Thymus (tissue), 11 donors: Measurements from ENCODE around the gene TDRD9. TPM values are rescaled to one million over a fixed set of nuclear protein-coding genes. Genes with fewer than 3 reads are reported as not detected.

Experiments used
- DNase-seq, 9 donors: peaks; one replicate each; pipeline ENCODE4 v3.0.0-alpha.2; 2013; ENCODE audit warnings: low spot score in 9 of 9, low read depth in 6 of 9, missing footprints in 1 of 9
- H3K27ac ChIP-seq, 2 donors: one replicate each; pipeline ENCODE4 v1.5.1; 2013; ENCODE audit warnings: control low read depth in 1 of 2, low read depth in 1 of 2, low read length in 1 of 2, mild to moderate bottlenecking in 1 of 2, moderate library complexity in 1 of 2
- H3K27me3 ChIP-seq, 2 donors: one replicate each; pipeline ENCODE4 v1.5.1; 2013; ENCODE audit warnings: low read length in 1 of 2; ENCODE audit not compliant: control insufficient read depth in 2 of 2, insufficient read depth in 1 of 2
- H3K36me3 ChIP-seq, 2 donors: one replicate each; pipeline ENCODE4 v1.5.1; 2013; ENCODE audit warnings: low read length in 1 of 2, mild to moderate bottlenecking in 1 of 2, moderate library complexity in 1 of 2; ENCODE audit not compliant: control insufficient read depth in 2 of 2, insufficient read depth in 2 of 2
- H3K4me1 ChIP-seq, 2 donors: one replicate each; pipeline ENCODE4 v1.5.1; 2013; ENCODE audit warnings: low read length in 2 of 2; ENCODE audit not compliant: control insufficient read depth in 2 of 2, insufficient read depth in 2 of 2
- H3K4me3 ChIP-seq, 2 donors: one replicate each; pipeline ENCODE4 v1.5.1; 2013; ENCODE audit warnings: low read length in 2 of 2, control low read depth in 1 of 2, mild to moderate bottlenecking in 1 of 2
- H3K9me3 ChIP-seq, 2 donors: one replicate each; pipeline ENCODE4 v1.5.1; 2013; ENCODE audit warnings: low read length in 1 of 2, mild to moderate bottlenecking in 1 of 2; ENCODE audit not compliant: control insufficient read depth in 2 of 2, insufficient read depth in 1 of 2
- WGBS: extraction: QIAGEN DNeasy Blood & Tissue Kit; methylation state at CpG from one replicate; pipeline ENCODE4 v1.1.7; 2013; 5-methylcytosine and 5-hydroxymethylcytosine counted together
- polyA plus RNA-seq: library from polyadenylated mRNA; stranded (reverse); fragments of 200-250 nt; gene quantifications from one replicate; pipeline ENCODE4 v1.2.3, GENCODE V29; 2013
- total RNA-seq: library from RNA; stranded (reverse); fragments of 120-200 nt; gene quantifications from one replicate; pipeline ENCODE4 v1.2.4, GENCODE V29; 2013
- donor health status: healthy.

TDRD9 gene
- total and polyA plus RNA-seq, 2 donors = 0.76 to 3.8 TPM

DNA sequence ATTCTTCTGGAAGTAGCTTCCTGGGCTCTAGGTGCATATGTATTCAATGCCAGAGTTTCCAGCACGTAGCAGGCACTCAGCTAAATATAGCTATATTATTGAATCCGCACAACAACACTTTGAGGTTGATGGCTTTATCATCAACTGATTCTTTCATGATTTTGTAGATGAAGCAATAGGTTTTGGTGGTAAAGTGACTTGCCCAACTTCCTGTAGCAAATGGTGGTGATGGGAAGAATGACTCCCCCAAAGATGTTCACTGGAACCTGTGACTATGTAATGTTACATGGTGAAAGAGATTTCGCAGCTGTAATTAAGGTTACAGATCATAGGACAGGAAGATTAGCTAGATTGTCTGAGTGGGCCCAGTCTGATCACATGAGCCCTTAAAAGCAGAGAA is 3.2 kb downstream of the TDRD9 start:
- no peak overlapping the region for H3K27ac ChIP-seq
- no peaks in the 10 kb centered on the region for H3K9me3 ChIP-seq
- WGBS = 91% methylated on average over 3 of the region's 3 CpGs
- DNase-seq = no peak
- H3K4me3 ChIP-seq = no peak overlapping the region
- no peaks in the 10 kb centered on the region for H3K36me3 ChIP-seq
- H3K27me3 ChIP-seq = no peaks in the 10 kb centered on the region
- no peaks in the 10 kb centered on the region for H3K4me1 ChIP-seq

DNA sequence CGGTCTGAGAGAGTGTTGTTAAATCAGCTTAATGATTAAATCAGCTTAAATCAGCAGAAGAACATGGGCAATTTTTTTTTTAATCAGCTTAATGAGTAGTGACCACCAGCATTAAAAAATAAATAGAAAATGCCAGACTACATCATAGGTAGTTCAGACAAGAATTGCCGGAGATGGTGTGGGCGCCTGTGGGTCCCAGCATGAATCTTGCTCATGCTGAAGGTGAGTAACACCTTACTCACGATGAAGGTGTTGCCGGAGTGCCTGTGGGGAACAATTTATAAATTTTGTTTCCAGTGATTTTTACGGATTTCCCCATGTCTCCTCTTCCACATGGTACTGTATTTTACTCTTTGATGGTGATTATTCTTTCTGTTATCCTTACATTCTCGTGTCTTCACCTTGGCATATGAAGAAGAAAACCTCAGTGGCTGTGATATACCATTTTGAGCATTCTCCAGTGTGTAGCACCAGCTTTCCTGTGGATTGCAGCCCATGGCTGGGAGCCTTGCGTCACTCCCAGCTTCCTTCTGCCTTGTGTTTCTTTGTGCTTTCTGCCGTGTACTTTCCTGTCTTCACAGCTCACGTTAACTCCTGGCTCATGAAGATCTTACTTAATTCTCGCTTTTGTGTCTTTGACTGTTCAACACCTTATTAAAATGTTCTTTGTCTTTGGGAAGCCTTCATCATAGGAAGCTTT is 4.7 kb downstream of the TDRD9 start:
- Histone ChIP-seq H3K27me3 (peaks cover 0 to 2% of the 10 kb centered on the region in 2 donors), H3K36me3 (no peaks in the 10 kb centered on the region), H3K27ac (no peak overlapping the region), H3K4me1 (no peaks in the 10 kb centered on the region), H3K4me3 (no peak overlapping the region), H3K9me3 (no peaks in the 10 kb centered on the region)
- DNase-seq = no peak
- 91% methylated on average over 11 of the region's 11 CpGs for WGBS

- WGBS = 86% methylated on average over 2 of the region's 2 CpGs
- H3K36me3 ChIP-seq = no peaks in the 10 kb centered on the region
Observed at GRCh38 chr14:103935102-103935501, 6.8 kb downstream of the TDRD9 start.

DNA sequence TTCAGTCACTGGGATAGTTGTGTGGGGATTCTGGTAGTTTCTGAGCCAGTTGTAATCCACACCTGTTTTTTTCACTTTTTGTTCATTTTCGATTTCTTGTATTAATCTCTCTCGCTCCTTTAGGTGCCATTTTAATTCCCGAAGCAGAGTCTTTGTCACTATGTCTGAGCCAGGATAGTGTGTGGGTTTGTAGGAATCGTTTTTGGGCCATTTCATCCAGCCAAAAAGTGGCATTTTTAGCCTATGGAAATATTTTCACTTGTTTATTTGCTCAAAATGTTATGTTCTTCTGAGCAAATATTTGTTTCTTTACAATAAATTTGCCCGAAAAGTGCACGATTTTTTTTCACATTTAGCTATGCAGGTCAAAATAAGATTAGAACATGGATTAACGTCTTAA is 13.2 kb downstream of the TDRD9 start:
- WGBS = 89% methylated on average over 7 of the region's 7 CpGs
- H3K27ac ChIP-seq = no peak overlapping the region
- peaks cover 0 to 4% of the 10 kb centered on the region in 2 donors for H3K27me3 ChIP-seq

More at GRCh38 chr14:103935102-103935501, 6.8 kb downstream of the TDRD9 start:
- no peak for DNase-seq
- Histone ChIP-seq H3K27me3 (peaks cover 0 to 2% of the 10 kb centered on the region in 2 donors), H3K9me3 (no peaks in the 10 kb centered on the region), H3K27ac (no peak overlapping the region), H3K4me1 (no peaks in the 10 kb centered on the region), H3K4me3 (no peak overlapping the region)

DNA sequence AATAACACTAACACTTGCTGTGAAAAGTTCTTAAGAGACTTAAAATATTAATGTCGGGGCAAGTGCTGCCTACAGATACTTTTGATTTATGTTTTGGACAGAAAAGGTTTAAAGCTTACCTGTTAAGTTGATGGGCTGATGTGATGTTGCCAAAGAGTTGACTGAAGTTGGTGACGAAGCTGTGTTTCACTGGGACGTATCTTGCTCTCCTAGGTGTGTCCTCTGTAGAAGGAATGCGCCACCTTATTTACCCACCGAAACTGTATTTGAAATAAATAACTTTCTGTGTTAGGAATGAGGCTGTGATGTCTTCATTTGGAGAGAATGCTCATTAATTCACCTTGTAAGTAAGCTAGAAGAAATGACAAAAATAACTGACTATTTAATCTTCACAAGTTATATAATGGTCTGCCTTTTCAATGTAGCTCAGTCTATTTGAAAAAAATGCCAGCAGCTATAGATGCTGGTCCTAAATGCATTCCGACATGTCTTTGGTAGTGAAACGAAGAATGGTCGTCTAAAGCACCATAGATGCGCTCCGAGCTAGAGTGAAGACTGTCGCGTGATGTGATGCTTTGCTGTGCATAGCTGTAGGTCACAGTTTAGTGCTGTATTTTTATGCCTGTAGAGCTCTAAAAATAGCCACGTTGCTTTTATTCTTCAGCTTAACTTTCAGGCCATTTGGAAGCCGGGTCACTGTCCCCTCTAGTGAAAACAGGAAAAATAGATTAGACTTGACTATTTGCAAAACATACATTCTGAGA is 13.9 kb downstream of the TDRD9 start, which contains the start of gene RD3L:
TSS of gene RD3L (minus strand) at position 557 of the 764 bp plus-strand sequence. CDS start 834 bp downstream, outside the sequence.
- 94% methylated on average over 14 of the region's 14 CpGs for WGBS
- Histone ChIP-seq H3K27me3 (peaks cover 0 to 2% of the 10 kb centered on the region in 2 donors), H3K4me1 (no peaks in the 10 kb centered on the region), H3K36me3 (no peaks in the 10 kb centered on the region), H3K4me3 (no peak within 1 kb of the TSS), H3K9me3 (no peaks in the 10 kb centered on the region), H3K27ac (no peak within 1 kb of the TSS)
- DNase-seq = no peak

More for the DNA sequence above, 13.2 kb downstream of the TDRD9 start:
- Histone ChIP-seq H3K9me3 (no peaks in the 10 kb centered on the region), H3K4me3 (no peak overlapping the region), H3K4me1 (no peaks in the 10 kb centered on the region), H3K36me3 (no peaks in the 10 kb centered on the region)
- DNase-seq = no peak

- Histone ChIP-seq H3K27me3 (peaks cover 0 to 2% of the 10 kb centered on the region in 2 donors), H3K36me3 (no peaks in the 10 kb centered on the region), H3K27ac (no peak overlapping the region), H3K4me1 (no peaks in the 10 kb centered on the region), H3K9me3 (no peaks in the 10 kb centered on the region), H3K4me3 (no peak overlapping the region)
- DNase-seq = no peak
- WGBS = 84% methylated on average over 5 of the region's 5 CpGs
Observed at GRCh38 chr14:103943673-103944072, 15.4 kb downstream of the TDRD9 start.

GRCh38 chr14:103946975-103947374 is 18.7 kb downstream of the TDRD9 start:
- no peaks in the 10 kb centered on the region for H3K9me3 ChIP-seq
- no peak overlapping the region for H3K27ac ChIP-seq
- H3K27me3 ChIP-seq = no peaks in the 10 kb centered on the region
- H3K36me3 ChIP-seq = no peaks in the 10 kb centered on the region
- no peaks in the 10 kb centered on the region for H3K4me1 ChIP-seq
- no peak overlapping the region for H3K4me3 ChIP-seq
- WGBS = 95% methylated on average over 2 of the region's 2 CpGs
- DNase-seq = no peak

GRCh38 chr14:103948442-103948841 is 20.2 kb downstream of the TDRD9 start:
- no peaks in the 10 kb centered on the region for H3K27me3 ChIP-seq
- H3K27ac ChIP-seq = no peak overlapping the region
- H3K4me1 ChIP-seq = no peaks in the 10 kb centered on the region
- H3K9me3 ChIP-seq = no peaks in the 10 kb centered on the region
- DNase-seq = no peak
- H3K36me3 ChIP-seq = no peaks in the 10 kb centered on the region
- 90% methylated on average over 2 of the region's 2 CpGs for WGBS
- H3K4me3 ChIP-seq = no peak overlapping the region

- H3K4me1 ChIP-seq = no peaks in the 10 kb centered on the region
- no peaks in the 10 kb centered on the region for H3K27me3 ChIP-seq
- WGBS = 95% methylated on average over 5 of the region's 5 CpGs
- H3K36me3 ChIP-seq = no peaks in the 10 kb centered on the region
- no peaks in the 10 kb centered on the region for H3K9me3 ChIP-seq
- no peak overlapping the region for H3K4me3 ChIP-seq
- H3K27ac ChIP-seq = no peak overlapping the region
- no peak for DNase-seq
Observed at GRCh38 chr14:103949131-103949790, 21.0 kb downstream of the TDRD9 start.
